ENCODE results near the gene LPCAT1.

DNA sequence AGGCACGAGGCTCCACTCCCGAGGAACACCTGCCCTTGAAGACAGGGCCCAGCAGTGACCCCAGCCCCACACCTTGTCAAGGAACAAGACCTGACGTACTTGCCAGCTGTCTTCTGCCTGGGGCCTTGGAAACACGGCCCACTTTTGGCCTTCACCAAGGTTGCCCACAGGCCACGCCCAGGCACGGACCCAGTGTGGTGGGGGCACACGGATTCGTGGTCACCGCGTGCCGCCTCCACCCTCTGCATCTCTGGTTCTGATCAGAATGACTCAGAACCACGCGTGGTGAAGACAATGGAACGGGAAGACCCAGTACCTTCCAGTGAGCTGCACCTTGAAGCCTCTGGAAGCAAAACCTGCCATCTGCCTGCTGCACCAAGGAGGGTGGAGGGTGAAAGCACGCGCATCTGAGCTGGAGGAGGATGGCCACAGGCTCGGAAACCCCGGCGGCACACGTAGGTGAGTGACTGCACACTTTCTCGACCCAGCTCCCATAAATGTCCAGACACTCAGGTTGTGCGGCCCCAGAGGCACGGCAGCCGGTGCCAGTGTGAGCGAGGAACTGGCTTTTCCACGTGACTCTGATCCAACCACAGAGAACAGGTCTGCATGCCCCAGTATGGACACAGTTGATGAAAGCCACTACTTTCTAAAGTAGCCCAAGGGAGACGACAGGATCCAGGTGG lies 36.5 kb downstream of the LPCAT1 start:
- TF ChIP-seq, protein P1, sequence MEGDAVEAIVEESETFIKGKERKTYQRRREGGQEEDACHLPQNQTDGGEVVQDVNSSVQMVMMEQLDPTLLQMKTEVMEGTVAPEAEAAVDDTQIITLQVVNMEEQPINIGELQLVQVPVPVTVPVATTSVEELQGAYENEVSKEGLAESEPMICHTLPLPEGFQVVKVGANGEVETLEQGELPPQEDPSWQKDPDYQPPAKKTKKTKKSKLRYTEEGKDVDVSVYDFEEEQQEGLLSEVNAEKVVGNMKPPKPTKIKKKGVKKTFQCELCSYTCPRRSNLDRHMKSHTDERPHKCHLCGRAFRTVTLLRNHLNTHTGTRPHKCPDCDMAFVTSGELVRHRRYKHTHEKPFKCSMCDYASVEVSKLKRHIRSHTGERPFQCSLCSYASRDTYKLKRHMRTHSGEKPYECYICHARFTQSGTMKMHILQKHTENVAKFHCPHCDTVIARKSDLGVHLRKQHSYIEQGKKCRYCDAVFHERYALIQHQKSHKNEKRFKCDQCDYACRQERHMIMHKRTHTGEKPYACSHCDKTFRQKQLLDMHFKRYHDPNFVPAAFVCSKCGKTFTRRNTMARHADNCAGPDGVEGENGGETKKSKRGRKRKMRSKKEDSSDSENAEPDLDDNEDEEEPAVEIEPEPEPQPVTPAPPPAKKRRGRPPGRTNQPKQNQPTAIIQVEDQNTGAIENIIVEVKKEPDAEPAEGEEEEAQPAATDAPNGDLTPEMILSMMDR (IDR thresholded peaks at IDR 0.05) = no peak
- no peak for TF ChIP-seq EP300 (IDR thresholded peaks at IDR 0.05)
- no peak for TF ChIP-seq POLR2A (IDR thresholded peaks at IDR 0.05)

Data from stomach (tissue), 4 donors.